Embryonic facial prominence (tissue), 1 donor: ENCODE data around the gene DSC3.
"Not testable (repeated sequence)": the region's sequence is repeated elsewhere in the genome, so short reads cannot be mapped to it uniquely, and the experiment has no call there.

Source experiments
- DNase-seq: peaks from one replicate; pipeline ENCODE4 v3.0.0-alpha.2; 2016; ENCODE audit errors: extremely low spot score

Gene DSC3

DNA sequence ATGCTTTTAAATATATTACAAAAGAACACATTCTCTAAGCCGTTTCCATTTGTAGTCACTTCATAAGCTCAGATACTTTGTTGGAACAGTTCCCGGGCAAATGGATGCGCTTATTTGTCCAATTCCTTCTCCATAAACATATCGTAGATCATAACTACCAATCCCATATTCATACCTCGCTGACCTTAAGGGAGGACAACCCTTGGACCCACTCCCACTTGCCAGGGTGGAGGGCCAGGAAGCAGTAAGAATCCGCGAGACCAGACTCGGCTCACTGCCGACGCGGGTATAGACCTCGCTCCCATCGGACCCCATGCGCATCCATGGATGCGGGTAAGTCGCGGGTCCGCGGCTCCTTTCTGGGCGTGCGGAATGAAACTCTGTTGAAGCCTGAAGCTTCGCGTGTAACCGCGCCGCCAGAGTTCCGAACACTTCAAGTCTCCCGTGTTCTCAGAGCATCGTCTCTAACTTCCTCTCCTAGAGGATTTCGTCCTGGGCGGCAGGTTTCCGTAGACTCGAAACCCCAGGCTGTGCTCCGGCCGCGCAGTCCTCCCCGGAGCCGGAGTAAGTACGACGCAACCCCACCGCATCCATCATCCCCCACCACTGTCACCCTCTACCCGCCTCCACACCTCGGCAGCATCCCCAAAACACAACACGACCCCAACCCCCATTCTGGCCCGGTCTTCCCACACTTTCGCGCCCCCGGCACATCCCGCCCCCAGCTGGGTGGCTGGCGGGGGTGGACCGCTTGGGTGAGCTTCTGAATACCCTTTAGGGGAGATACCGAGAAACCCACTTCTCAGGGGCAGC is 1.1 kb downstream of the DSC3 start:
- DNase-seq = no peak

DNA sequence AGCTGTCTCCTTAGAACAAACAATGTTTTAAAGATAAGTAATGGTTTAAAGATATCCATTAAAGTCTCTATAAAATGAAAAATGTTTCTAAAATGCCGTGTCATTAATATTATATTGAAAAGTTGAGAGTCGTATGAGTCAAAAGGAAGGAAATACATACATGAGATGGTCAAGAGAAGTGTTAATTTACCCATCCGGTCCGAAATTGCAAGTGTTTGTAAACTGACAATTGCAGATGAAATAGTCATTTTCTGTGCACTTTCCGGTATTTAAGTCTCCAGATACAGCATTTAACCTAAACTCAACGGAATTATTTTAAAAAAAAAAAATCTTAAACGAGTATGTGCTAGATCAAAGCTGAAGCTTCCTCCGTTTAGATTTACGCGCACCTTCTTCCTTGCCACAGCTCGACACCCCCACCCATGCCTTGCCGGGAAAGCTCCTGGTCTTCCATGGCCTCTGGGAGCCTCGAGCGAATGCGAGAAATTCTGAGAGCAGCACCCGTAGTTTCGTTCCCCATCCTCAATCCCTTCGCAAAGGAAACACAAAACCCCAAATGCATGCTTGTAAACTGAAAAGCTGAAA is 1.8 kb downstream of the DSC3 start:
- DNase-seq = no peak

DNA sequence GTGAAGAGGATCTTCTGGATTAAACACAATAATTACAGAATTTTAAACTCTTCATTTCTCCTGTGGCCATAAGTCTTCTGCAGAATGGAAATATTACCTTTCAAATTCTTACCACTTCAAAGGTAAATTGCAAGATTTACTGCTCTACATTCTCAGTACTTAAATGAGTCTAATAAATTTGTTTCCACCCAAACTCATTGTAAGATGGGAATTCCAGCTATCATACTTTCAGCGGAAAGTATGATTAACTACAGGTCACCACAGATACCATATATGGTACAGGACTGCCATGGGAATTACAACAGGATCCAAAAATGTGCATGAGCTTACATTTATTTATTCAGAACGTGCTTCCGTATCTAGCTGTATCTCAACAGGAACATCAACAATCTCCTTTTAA is 3.1 kb downstream of the DSC3 start:
- DNase-seq = no peak

DNA sequence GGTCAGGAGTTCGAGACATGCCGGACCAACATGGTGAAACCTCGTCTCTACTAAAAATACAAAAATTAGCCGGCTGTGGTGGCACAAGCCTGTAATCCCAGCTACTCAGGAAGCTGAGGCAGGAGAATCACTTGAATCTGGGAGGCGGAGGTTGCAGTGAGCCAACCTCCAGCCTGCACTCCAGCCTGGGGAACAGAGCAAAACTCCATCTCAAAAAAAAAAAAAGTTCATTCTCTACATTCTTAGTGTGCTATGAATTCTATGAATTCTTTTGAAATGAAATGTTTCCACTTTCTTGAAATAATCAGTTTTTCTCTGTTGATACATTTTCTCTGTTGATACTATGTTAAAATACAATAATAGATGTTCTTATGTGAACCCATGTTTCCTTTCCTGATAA is 4.9 kb downstream of the DSC3 start:
- not testable (repeated sequence) for DNase-seq

DNA sequence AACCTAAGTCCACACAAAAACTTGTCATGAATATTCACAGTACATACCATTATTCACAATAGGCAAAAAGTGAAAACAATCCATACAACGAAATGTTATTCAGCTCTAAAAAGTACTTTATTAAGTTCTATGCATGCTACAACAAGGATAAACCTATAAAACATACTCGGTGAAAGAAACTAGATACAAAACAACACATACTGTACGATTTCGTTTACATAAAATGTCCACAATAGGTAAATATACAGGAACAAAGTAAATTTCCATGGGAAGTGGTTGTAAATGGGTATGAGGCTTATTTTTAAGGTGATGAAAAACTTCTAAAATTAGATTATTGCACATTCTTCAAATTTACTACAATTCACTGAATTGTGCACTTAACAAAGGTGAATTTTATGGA is 8.0 kb downstream of the DSC3 start:
- no peak for DNase-seq

DNA sequence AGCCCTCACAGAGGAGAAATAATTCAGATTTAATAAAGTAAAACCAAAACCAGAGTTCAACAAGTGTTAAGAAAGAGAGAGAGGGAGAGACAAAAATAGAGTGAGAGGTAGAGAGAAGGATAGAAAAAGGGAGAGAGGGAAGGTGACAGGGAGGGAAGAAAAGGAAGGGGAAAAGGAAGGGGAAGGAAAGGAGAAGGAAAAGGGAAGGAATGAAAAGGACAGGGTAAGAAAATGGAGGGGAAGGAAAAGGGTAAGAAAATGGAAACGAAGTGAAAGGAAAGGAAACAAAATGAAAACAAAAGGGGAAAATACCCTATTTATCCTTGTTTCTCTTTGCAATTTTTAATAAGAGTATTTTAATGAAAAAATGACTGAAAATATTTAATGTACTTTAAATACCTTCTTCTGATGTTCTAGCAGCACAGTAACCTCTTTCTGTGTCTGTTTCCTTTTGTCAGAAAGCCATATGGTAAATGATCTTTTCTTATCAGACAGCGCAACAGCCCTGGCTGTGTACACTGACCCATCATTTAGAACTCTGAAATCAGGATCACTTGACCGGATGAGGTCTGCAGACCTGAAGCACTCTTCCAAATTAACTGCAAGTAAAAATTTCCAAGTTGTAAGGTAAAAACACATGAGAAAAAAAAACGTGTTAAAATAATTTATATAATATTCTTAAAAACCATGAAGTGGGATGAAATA is 11.8 kb downstream of the DSC3 start:
- no peak for DNase-seq

DNA sequence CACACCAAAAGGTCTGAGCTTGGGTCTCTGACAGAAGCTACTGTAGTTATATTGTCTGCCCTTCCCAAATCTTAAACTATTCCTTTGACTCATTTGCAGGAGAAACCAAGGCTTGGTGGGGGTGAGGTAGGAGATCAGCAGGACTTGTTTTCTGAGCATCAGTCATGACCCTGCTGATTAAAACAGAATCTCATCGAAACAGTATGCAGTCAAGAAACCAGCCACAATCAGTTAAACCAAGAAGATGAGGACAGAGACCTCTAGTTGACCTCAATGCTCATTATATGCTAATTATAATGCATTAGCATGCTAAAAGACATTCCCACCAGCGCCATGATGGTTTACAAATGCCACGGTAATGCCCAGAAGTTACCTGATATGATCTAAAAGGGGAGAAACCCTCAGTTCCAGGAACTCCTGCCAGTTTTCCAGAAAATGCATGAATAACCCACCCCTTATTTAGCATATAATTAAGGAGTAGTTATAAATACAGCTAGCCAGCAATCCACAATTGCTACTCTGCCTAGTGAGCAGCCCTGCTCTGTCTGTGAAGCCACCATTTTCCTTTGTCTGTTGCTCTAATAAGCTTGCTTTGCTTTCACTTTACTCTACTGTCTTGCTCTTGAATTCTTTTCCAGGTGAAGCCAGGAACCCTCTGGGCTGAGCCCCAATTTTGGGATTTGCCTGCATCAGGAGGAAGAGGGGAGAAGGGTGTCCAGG is 26.7 kb downstream of the DSC3 start:
- DNase-seq = no peak

DNA sequence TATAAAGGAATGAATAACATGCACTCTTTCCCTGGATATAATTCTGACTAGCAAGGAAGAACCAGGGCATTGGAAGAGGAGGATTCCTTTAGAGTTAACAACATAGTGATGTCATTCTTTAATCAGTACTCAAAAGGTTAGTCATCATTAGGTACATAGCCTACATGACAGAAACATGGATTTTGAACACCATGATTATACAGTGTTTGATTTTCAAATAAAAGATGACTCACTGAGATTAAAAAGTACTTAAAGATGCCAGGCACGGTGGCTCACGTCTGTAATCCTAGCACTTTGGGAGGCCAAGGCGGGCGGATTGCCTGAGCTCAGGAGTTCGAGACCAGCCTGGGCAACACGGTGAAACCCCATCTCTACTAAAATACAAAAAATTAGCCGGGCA is 31.1 kb downstream of the DSC3 start:
- DNase-seq = not testable (repeated sequence)

DNA sequence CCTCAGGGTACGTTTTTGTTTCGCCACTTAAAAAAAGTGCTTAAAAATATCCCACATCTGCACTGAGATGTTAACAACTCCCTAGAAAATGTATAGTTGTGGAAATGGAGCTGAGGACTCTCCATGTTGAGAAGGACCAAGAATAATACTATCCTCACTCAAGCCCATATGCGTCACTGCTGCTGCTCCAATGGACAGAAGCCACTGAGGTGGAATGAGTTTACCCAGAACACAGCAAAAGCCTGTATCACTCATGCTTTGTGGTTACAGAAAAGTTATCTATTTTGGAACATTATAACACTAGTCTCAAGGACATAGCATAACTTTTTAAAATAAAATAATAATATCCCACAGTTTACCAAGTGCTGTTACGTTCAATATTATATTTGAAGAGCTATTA is 31.9 kb downstream of the DSC3 start:
- no peak for DNase-seq

DNA sequence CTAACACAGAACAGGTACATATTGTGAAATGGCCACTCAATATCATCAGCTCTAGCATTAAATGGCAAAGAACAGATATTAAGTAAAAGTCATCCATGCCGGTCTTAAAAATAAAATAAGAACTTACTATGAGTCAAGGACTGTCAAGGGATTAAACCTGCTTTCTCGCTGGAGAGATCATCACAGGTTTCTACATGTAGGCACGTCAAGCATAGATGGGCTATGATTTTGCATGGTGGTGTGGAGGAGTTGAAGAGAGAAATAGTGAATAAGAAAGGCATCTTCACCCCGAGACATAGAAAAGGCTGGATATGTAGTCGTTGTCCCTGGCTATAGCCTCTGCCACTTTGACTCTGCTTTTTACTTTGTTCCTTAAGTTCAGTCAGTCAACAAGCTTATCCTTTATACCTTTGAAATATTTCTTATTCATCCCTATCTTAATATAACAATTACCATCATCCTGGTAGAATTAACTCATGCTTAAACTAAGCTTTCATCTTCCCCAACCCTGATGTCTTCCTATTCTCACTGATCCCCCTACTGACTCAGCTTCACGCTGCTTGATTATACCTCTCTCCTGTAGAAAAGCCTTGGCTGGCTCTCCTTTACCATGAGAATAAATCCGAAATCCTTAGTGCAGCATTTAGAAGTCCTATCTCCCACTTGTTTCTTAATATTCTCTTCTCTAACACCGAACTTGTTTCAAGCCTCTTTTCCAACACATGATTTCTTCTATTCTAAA is 42.5 kb downstream of the DSC3 start:
- no peak for DNase-seq

DNA sequence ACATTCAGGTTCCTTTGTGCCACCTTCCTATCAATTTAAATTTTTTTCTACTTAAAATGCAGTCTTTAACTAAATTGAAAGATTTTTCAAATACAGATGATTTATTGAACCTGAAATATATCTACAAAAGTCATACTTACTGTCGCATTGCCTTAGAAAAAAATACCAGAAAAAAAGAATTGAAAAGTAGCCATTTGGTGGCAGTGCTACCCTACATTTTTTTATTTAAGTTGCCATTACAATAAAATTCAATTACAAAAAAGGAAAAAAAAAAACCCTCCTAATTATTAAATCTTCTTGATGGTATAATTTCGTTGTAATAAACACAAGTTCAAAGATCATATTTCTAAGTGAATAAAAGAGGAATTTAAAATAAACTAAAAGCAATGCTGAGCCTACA is 43.4 kb downstream of the DSC3 start:
- DNase-seq = no peak

DNA sequence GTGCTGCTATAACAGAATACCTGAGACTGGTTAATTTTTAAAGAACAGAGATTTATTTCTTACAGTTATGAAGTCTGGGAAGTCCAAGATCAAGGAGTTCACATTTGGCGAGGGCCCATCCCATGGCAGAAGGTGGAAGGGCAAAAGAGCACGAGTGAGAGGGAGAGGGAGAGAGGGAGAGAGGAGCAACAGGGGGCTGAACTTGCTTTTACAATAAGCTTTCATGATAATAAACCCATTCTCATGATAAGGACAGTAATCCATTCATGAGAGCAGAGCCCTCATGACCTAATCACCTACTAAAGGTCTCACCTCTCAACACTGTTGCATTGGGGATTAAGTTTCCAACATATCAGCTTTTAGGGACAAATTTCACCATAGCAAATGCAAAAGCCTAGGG is 45.3 kb downstream of the DSC3 start:
- no peak for DNase-seq

DNA sequence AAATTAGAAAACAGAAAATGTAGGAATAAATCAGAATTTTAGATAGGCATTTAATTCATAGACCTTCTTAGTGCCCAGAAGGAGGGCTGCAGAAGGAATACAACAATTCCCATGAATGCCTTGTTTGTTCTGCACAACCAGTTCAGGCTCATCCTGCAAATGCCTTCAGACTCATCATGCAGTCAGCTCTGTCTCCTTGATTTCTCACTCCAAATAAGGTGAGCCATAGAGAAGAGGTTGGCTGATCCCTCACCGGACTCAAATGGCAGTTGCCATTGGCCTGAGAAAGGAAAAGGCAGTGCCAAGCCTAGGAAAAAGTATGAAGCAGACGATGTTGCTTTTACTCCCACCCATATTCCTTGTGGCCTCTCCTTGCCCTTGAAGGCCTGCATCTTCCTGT is 50.3 kb downstream of the DSC3 start:
- no peak for DNase-seq

DNA sequence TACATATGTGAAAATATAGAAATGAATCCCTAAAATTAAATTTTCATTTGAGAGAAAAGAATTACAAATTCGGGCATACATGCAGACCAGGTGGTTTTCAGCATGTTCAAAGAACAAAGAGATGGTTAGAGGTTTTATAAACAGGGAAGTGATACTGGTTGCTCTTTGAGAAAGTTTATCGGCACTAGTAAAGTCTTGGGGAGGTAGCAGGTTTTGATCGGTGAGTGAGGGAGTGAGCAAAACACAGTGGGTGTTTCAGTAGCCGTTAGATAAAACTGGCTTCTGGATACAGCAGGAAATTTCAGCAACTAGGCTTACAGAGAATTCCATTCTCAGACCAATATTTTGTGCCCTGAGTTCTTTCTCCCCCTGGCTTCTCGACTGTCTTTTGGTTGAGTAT is 51.1 kb downstream of the DSC3 start:
- no peak for DNase-seq

DNA sequence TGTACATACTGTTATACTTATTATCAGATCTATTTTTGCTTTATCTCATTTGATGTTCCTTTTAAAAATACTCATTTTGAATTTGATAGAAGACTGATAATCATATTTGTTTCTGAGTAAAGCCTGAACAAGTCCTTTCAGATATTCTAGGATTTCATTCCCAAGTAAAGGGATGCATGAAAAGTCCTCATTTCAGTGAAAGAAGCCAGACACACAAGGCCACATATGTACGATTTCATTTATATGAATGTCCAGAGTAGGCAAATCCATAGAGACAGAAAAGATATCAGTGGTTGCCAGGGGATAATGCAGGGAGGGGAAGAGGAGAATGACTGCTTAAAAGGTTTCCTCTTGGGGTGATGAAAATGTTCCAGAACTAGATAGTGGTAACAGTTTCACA is 53.4 kb downstream of the DSC3 start:
- no peak for DNase-seq

DNA sequence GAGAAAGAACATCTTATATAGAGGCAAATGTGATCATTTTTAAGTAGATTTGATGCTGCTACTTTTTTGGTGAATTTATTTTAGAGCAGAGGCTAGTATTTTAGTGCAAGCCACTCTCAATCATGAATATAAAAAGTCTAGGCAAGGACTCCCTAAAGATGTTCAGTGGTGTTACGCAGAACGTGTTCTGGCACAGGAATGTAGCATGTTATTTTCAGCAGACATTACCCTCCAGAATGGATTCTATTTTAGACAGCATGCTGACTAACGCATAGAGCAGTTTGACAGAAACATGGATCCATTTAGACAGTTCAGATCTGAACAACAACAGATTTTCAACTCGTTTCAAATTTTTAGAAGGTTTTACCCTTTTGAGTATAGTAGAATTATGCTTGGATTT is 54.1 kb downstream of the DSC3 start:
- no peak for DNase-seq

DNA sequence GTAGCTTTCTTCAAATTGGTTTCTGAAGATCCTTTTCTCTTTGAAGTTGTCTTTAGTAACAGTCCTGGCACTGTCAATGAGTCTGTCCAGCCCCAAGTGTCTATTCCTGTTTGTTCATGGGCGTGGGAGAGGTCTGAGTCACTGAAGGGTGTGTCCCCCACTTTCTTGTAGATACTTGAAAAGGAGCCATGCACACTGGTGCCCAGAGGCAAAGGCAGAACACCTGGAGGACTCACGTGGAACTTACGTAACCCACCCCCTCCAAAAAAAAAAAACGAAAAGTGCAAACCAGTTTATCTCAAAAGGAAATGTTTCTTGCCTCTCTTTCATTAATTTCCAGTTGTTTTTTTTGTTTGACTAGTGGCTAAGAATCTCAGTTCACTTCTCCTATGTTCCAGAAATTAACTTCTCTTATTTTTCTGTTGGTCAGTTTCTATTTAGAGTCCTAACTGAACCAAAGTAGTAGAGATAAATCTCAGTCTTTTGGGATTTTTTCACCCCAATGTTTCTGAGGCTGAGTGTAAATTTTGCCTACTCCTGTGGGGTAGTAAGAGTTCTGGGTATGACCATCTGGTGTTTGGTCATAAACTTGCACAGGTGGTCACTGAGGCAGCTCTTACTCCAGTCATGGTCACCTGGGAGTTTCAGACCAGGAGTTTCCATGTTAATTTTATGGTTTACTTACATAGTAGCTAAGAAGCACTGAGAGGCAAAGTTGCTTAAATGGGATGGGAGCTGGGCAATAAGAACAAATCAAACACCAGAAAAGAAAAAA is 54.9 kb downstream of the DSC3 start:
- no peak for DNase-seq

DNA sequence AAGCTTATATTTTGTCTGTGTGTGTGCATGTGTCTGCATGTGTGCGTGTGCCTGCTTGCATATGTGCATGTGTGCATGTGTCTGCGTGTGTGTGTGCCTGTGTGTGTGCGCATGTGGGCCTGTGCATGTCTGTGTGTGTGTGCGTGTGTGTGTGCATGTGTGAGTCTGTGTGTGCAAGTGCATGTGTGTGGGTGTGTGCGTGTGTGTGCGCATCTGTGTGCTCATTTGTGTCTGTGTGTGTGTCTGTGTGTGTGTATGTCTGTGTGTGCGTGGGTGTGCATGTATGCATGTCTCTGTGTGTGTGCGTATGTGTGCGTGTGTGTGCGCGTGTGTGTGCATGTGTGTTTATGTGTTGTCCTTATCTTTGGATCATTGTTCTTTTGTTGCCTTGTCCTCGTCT is 56.8 kb downstream of the DSC3 start:
- no peak for DNase-seq

DNA sequence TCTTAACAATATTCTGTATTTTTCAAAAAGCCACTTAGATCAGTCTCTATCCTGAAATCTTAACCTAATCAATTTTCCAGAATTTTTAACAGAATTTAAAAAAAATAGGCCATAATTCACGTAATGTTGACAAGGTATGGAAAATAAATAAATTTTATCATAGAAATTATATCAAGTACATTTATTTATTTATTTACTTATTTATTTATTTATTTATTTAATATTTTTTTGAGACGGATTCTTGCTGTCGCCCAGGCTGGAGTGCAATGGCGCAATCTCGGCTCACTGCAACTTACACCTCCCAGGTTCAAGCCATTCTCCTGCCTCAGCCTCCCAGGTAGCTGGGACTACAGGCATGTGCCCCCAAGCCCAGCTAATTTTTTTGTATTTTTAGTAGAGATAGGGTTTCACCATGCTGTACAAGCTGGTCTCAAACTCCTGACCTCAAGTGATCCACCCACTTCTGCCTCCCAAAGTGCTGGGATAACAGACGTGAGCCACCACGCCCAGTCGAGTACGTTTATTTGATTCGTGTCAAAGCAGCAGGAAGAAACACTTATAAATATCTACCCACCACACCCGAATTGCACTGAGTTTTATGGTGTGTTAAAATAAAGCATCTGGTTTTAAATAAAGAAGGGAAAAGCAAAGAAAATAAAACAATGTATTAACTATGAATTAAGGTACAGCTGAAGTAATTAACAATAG is 60.1 kb downstream of the DSC3 start:
- DNase-seq = no peak

DNA sequence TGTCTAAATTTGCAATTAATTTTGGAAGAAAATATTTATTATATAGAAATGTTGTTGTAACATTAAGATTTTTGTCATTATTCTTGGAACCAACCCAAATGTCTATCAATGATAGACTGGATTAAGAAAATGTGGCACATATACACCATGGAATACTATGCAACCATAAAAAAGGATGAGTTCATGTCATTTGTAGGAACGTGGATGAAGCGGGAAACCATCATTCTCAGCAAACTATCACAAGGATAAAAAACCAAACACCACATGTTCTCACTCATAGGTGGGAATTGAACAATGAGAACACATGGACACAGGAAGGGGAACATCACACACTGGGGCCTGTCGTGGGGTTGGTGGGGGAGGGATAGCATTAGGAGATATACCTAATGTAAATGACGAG is 64.5 kb downstream of the DSC3 start:
- DNase-seq = not testable (repeated sequence)
